Left lobe of liver (tissue), 2 donors: Measurements from ENCODE around the gene EXD3. TPM values are rescaled to one million over a fixed set of nuclear protein-coding genes. Genes with fewer than 3 reads are reported as not detected.
A peak's percentile ranks its signal among the peaks of the same experiment; 100 is the strongest.
"Not testable (repeated sequence)": the region's sequence is repeated elsewhere in the genome, so short reads cannot be mapped to it uniquely, and the experiment has no call there.

ENCODE experiments used
- ATAC-seq: fragments of 200-7000 bp; cut with Tn5 transposase; one replicate; pipeline ENCODE4 v1.9.1; 2020; ENCODE audit warnings: mild to moderate bottlenecking, moderate library complexity
- DNase-seq: peaks from one replicate; pipeline ENCODE4 v3.0.0-alpha.2; 2020; ENCODE audit warnings: low spot score
- total RNA-seq: library from RNA; stranded (reverse); gene quantifications from one replicate; pipeline ENCODE4 v1.2.1, GENCODE V29; 2021
- donor health status: DM: no; HTN: no; CAD: no; lungs with moderate emphysema.
- donor health status: DM: no; HTN: yes; CAD: no.

Gene EXD3
- total RNA-seq, 1 donor from 2014 or later = 19.3 TPM

DNA sequence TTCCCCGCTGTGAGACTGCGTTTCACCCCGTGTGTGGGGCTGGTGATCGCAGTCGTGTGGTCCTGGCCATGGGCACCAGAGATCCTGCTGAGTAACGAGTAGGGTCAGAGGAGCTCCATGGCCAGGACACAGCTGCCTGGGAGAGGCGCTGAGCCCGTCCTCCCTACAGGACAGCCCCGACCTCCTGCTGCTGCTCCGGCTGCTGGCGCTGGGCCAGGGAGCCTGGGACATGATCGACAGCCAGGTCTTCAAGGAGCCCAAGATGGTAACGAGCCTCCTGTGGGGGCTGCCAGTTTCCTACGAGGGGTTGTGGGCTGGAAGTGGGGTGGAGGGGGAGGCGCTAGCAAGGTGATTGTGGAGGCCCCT, 156.8 kb downstream of the EXD3 start:
- no peak for ATAC-seq
- DNase-seq = peak; percentile 49

DNA sequence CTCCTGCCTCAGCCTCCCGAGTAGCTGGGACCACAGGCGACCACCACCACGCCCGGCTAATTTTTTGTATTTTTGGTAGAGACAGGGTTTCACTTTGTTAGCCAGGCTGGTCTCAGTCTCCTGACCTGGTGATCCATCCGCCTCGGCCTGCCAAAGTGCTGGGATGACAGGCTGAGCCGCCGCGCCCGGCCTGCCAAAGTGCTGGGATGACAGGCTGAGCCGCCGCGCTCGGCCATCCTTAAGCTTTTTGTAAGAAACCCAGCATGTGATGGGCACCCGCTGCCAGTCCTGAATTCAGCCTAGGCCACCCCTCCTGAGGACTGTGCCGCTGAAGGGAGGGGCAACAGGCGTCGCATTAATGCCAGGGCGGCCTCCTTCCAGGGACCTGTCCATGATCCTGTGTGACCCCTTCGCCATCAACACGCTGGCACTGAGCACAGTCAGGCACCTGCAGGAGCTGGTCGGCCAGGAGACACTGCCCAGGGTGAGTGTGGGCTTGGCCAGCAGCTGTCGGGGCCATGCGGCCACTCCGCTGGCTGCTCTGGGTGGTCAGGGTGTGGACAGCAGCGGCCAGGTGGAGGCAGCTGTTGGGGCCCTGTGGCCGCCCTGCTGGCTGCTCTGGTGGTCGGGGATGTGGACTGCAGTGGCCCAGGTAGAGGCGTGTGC, 157.3 kb downstream of the EXD3 start:
- ATAC-seq (no peak), DNase-seq (no peak)

DNA sequence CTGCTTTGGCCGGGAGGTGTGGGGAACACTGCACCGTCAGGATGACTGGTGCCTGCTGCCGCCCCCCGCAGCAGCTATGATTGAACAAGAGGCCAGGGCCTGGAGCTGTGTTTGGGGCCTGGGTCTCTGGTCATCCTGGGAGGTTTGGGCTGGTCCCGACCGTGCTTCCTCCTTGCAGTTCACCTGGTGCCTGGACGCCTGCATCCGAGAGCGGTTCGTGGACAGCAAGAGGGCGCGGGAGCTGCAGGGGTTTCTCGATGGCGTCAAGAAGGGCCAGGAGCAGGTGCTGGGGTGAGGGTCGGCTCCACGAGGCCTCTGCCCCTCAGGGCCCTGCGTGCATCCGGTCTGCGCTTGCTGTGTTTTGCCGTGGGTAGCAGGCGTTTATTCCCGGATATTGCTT, 158.9 kb downstream of the EXD3 start:
- ATAC-seq = no peak
- no peak for DNase-seq

DNA sequence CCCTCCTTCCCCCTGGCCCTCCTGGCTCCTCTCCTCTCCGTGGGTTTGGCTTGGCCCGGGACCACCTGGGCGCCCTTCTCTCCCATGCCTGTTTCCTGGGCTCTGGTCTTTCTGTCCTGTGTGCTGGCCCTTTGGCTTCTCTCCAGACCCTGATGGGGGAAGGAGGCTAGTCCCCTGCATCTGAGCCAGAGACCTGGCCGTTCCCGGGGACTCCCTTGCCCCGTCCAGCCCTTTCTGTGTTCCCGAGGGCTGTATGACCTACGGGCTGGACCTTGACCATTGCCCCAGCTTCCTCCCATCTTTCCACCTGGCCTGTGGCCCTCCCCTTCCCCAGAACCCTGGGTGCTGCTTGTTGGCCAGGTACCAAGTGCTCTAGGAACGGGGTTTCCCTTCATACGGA, 159.5 kb downstream of the EXD3 start:
- DNase-seq = no peak
- peak; percentile 17 for ATAC-seq

DNA sequence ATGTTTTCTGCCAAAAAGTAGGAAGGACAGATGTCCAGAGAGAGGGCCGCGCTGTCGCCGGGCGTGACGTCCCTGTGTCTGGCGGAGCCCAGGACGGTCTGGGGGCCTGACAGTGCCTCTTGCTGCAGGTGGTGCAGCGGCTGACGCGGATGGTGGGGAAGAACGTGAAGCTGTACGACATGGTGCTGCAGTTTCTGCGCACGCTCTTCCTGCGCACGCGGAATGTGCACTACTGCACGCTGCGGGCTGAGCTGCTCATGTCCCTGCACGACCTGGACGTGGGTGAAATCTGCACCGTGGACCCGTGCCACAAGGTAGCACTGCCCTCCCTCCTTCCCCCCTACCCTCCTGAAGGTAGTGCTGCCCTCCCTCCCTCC, 160.1 kb downstream of the EXD3 start:
- ATAC-seq (no peak), DNase-seq (no peak)

DNA sequence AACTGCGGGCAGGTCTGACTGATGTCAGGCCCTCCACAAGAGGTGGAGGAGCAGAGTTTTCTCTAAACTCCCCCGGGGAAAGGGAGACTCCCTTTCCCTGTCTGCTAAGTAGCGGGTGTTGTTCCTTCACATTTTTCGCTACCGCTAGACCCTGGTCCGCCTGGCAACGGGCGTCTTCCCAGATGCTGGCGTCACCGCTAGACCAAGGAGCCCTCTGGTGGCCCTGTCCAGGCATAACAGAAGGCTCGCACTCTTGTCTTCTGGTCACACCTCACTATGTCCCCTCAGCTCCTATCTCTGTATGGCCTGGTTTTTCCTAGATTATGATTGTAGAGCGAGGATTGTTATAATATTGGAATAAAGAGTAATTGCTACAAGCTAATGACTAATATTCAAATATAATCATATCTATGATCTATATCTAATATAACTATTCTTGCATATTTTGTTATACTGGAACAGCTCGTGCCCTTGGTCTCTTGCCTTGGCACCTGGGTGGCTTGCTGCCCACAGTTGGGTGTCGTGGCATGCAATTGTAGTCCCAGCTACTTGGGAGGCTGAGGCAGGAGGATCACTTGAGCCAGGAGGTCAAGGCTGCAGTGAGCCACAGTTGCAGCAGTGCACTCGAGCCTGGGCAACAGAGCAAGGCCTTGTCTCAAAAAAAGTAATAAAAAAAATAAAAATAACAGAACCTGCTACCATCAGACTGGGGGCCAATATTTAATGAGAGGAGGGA, 160.6 kb downstream of the EXD3 start:
- DNase-seq = peak; percentile 48
- not testable (repeated sequence) for ATAC-seq

Other genes with a start within 250 kb of the EXD3 start
- gene ANAPC2, start 234.6 kb downstream of the EXD3 start, total RNA-seq = 35.5 TPM
- 29.4 TPM for gene SSNA1, start 234.5 kb downstream of the EXD3 start, total RNA-seq
- gene TPRN, start 222.4 kb downstream of the EXD3 start, total RNA-seq = 13.7 TPM
- gene TMEM203, start 217.5 kb downstream of the EXD3 start, total RNA-seq = 24.5 TPM
- 10.1 TPM for gene NDOR1, start 217.5 kb downstream of the EXD3 start, total RNA-seq
- gene RNF208, start 200.9 kb downstream of the EXD3 start, total RNA-seq = 7.3 TPM
- 0.81 TPM for gene CYSRT1, start 198.0 kb downstream of the EXD3 start, total RNA-seq
- gene RNF224, start 195.7 kb downstream of the EXD3 start, total RNA-seq = not detected
- gene SLC34A3, start 192.3 kb downstream of the EXD3 start, total RNA-seq = not detected
- 123 TPM for gene TUBB4B, start 181.9 kb downstream of the EXD3 start, total RNA-seq
- not detected for gene STPG3, start 171.9 kb downstream of the EXD3 start, total RNA-seq
- gene NELFB, start 167.8 kb downstream of the EXD3 start, total RNA-seq = 22.2 TPM
- gene TOR4A, start 145.4 kb downstream of the EXD3 start, total RNA-seq = 3.6 TPM
- 1.3 TPM for gene NRARP, start 120.9 kb downstream of the EXD3 start, total RNA-seq
- 6.0 TPM for gene NOXA1, start 231 bp upstream of the EXD3 start, total RNA-seq
- 9.0 TPM for gene ENTPD8, start 18.2 kb upstream of the EXD3 start, total RNA-seq
- gene NSMF, start 36.2 kb upstream of the EXD3 start, total RNA-seq = 23.0 TPM
- 17.7 TPM for gene PNPLA7, start 127.2 kb upstream of the EXD3 start, total RNA-seq
- 100 TPM for gene MRPL41, start 128.7 kb upstream of the EXD3 start, total RNA-seq
- 14.4 TPM for gene DPH7, start 155.8 kb upstream of the EXD3 start, total RNA-seq
- 13.0 TPM for gene ZMYND19, start 167.3 kb upstream of the EXD3 start, total RNA-seq
- 29.0 TPM for gene ARRDC1, start 182.5 kb upstream of the EXD3 start, total RNA-seq
- 64.2 TPM for gene EHMT1, start 195.8 kb upstream of the EXD3 start, total RNA-seq